Measurements from ENCODE around the gene HSD17B3.
"Not testable (repeated sequence)": the region's sequence is repeated elsewhere in the genome, so short reads cannot be mapped to it uniquely, and the experiment has no call there.

HSD17B3 gene

DNA sequence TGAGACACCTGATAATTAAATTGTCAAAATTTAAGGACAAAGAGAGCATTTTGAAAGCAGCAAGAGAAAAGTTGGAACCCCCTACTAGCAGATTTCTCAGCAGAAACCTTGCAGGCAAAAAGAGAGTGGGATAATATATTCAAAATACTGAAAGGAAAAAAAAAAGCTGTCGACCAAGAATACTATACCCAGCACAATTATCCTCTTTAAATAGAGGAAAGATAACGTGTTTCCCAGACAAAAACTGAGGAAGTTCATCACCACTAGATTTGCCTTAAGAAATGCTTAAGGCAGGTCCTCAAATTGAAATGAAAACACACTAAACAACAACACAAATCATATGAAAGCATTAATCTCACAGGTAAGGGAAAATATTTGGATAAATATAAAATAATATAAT lies 27.0 kb downstream of the HSD17B3 start:
- no peaks in the 10 kb centered on the region for H3K4me1 Mint-ChIP-seq (ENCODE audit: low read depth)
- no peak overlapping the region for H3K27ac Mint-ChIP-seq
- H3K9me3 Mint-ChIP-seq (ENCODE audit: low read depth): peaks cover 22% of the 10 kb centered on the region

DNA sequence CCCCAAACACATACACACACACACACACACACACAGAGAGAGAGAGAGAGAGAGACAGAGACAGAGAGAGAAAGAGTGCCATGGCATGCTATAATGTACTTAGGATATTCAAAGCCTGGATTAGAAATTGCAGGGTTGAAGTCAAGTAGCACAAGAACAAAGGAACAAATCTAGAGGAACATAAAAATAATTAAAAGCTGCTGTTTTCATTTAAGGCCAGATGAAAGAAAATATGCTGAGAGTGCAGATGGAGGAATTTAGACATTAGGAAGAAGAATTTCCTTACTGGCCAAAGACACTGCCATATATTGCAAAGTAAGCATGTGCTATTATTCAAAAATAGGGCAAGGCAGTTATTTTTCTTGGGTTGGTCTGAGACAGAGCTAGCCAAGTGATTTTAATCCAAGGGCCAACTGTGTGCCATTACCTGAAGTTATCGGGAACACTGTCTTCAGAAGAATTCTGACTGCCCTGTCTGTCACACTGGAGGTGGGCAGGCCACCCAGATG lies 31.7 kb downstream of the HSD17B3 start:
- no peak overlapping the region for H3K27ac Mint-ChIP-seq
- H3K9me3 Mint-ChIP-seq (ENCODE audit: low read depth): peaks cover 16% of the 10 kb centered on the region
- peaks cover 5% of the 10 kb centered on the region for H3K36me3 Mint-ChIP-seq
- no peak overlapping the region for H3K4me3 Mint-ChIP-seq
- peaks cover 2% of the 10 kb centered on the region for H3K27me3 Mint-ChIP-seq
- no peaks in the 10 kb centered on the region for H3K4me1 Mint-ChIP-seq (ENCODE audit: low read depth)

More for the DNA sequence above, 27.0 kb downstream of the HSD17B3 start:
- Mint-ChIP-seq H3K36me3 (peaks cover 5% of the 10 kb centered on the region), H3K4me3 (no peak overlapping the region), H3K27me3 (no peaks in the 10 kb centered on the region)

DNA sequence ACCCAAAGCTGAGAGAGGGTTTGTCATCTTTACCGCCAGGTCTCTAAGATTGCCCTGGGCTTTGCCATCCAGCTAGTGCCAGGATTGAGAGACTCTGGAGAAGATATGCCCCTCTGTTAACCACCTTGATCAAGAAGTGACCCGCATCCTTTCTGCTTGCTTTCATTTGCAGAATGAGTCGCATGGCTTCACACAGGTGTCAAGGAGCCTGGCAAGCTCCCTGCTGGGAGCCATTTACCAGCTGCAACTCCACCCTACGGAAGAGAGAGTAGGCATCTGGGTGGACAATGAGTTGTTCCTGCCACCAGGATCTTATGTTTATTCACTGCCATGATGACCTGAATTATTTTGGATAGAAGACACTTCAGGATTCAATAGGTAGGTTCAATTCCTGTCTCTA lies 43.0 kb downstream of the HSD17B3 start:
- Mint-ChIP-seq H3K27me3 (peaks cover 18% of the 10 kb centered on the region), H3K9me3 (ENCODE audit: low read depth) (no peaks in the 10 kb centered on the region), H3K27ac (no peak overlapping the region), H3K4me1 (ENCODE audit: low read depth) (peaks cover 5% of the 10 kb centered on the region), H3K4me3 (no peak overlapping the region), H3K36me3 (peaks cover 2% of the 10 kb centered on the region)

DNA sequence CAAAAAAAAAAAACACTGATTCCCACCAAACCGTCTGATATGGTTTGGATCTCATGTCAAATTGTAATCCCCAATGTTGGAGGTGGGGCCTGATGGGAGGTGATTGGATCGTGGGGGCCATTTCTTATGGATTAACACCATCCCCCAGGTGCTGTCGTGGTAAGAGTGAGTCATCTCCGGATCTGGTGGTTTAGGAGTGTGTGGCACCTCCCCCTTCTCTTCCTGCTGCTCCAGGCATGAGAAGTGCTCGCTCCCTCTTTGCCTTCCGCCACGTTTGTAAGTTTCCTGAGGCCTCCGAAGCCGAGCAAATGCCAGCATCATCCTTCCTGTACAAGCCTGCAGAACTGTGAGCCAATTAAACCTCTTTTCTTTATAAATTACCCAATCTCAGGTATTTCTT lies 45.2 kb downstream of the HSD17B3 start:
- Mint-ChIP-seq H3K4me1 (ENCODE audit: low read depth) (peaks cover 5% of the 10 kb centered on the region), H3K27ac (no peak overlapping the region), H3K36me3 (peaks cover 2% of the 10 kb centered on the region), H3K9me3 (ENCODE audit: low read depth) (no peaks in the 10 kb centered on the region), H3K4me3 (no peak overlapping the region), H3K27me3 (peaks cover 13% of the 10 kb centered on the region)

DNA sequence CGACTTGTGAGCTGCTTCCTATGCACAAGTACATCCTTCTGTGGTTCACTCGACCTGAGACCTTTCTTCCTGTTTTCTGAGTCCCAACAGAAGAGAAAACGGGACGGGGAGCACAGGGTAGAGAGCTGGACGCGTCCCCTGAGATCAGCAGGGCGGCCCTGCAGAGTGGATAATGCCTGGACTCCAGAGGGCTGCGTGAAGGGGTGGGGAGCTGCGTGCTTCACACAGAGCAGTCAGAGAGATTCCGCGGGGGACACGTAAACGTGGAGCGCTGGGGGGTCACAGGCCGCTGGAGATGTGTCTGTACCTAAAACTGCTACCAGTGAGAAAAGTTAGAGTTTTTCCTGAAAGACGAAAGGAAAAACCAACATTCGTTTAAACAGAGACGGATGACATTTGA lies 46.3 kb downstream of the HSD17B3 start:
- peaks cover 12% of the 10 kb centered on the region for H3K27me3 Mint-ChIP-seq
- no peak overlapping the region for H3K4me3 Mint-ChIP-seq

DNA sequence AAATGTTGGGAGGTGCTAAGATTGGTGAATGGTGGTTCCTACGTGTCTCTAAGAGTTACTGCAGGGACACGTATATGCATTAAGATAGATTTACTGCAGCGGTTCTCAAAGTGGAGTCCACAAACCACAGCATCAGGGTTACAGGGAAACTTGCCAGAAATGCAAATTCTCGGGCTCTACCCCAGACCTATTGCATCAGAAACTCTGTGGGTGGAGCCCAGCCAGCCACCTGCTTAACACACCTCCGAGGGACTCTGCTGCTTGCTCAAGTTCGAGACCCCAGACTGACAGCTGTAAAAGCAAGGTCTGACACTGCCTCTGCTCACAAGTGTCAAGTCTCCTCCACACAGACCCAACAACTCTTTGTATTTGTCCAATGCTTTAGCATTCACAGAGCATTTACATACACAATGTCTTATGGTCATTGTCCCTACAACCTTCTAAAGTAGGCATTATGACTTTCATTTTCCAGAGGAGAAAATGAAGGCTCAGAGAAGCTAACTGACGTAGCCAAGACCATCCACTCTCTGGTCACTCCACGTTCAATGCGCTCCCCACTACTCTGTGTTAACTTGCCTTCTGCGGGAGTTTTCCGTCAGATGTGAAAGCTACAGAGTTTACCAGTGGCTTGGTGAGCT lies 48.8 kb downstream of the HSD17B3 start:
- Mint-ChIP-seq H3K9me3 (ENCODE audit: low read depth) (no peaks in the 10 kb centered on the region), H3K36me3 (no peaks in the 10 kb centered on the region), H3K27me3 (peaks cover 8% of the 10 kb centered on the region), H3K4me3 (no peak overlapping the region), H3K27ac (no peak overlapping the region), H3K4me1 (ENCODE audit: low read depth) (peaks cover 5% of the 10 kb centered on the region)

More for the DNA sequence above, 46.3 kb downstream of the HSD17B3 start:
- Mint-ChIP-seq H3K27ac (no peak overlapping the region), H3K9me3 (ENCODE audit: low read depth) (no peaks in the 10 kb centered on the region), H3K36me3 (peaks cover 2% of the 10 kb centered on the region), H3K4me1 (ENCODE audit: low read depth) (peaks cover 5% of the 10 kb centered on the region)

DNA sequence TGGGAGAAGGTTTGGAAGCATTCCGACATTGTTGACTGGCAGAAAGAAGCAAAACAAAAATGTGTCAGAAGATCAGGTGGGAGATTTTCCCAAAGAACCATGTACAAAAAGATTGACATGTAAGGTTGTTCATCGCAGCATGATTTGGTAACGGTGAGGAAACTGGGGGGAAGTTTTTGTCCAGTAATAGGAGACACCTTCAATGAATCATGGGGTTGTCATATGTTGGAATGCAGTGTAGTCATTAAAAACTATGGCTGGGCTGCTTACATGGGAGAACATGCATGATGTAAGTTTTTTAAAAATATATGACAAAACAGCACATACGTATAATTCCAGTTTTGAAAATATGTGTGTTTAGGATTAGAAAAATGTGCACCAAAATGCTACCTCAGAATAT lies 50.5 kb downstream of the HSD17B3 start:
- Mint-ChIP-seq H3K4me3 (no peak overlapping the region), H3K9me3 (ENCODE audit: low read depth) (no peaks in the 10 kb centered on the region), H3K27ac (no peak overlapping the region), H3K27me3 (peaks cover 8% of the 10 kb centered on the region), H3K4me1 (ENCODE audit: low read depth) (no peaks in the 10 kb centered on the region), H3K36me3 (no peaks in the 10 kb centered on the region)

DNA sequence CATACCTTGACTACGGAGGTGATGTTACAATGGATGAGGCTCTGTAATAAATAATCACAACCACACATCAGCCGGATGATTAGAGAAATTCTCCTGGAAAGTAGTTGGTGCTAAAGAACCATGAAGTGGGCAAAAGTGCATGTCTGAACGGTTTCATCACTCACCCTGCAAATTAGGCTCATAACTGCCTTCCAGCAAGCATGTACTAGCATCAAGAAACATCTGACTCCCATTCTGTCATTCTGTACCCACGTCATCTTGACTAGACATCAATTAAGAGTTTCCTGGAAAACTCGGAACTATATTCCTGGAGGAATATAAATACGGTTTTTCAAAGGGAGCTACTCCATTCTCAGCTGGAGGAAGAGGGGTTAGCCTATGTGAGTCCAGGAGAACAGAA lies 52.2 kb downstream of the HSD17B3 start:
- peaks cover 5% of the 10 kb centered on the region for H3K27me3 Mint-ChIP-seq
- no peaks in the 10 kb centered on the region for H3K36me3 Mint-ChIP-seq
- H3K4me1 Mint-ChIP-seq (ENCODE audit: low read depth): no peaks in the 10 kb centered on the region
- H3K9me3 Mint-ChIP-seq (ENCODE audit: low read depth): no peaks in the 10 kb centered on the region
- no peak overlapping the region for H3K27ac Mint-ChIP-seq
- no peak overlapping the region for H3K4me3 Mint-ChIP-seq

DNA sequence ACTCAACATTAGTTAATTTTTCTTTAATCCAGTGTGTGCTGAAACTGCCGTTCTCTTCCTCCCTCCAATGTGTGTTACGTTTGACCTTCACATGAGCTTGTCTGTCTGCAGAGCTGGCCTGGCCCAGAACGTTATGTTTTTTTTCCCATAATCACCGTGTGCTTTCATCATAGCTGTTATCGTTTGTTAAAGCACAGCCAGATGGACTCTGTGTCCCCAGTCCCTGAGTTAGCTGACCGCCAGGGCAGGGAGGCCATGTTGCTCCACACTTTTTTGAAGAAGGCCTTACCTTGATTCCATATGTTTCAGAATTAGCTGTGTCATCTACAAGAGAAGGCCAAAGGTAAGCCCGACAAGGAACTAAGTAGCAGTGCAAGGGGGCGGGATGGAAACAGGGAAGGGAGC lies 55.7 kb downstream of the HSD17B3 start:
- Mint-ChIP-seq H3K27ac (no peak overlapping the region), H3K4me3 (no peak overlapping the region), H3K27me3 (peaks cover 9% of the 10 kb centered on the region), H3K4me1 (ENCODE audit: low read depth) (peaks cover 5% of the 10 kb centered on the region), H3K36me3 (no peaks in the 10 kb centered on the region), H3K9me3 (ENCODE audit: low read depth) (no peaks in the 10 kb centered on the region)

DNA sequence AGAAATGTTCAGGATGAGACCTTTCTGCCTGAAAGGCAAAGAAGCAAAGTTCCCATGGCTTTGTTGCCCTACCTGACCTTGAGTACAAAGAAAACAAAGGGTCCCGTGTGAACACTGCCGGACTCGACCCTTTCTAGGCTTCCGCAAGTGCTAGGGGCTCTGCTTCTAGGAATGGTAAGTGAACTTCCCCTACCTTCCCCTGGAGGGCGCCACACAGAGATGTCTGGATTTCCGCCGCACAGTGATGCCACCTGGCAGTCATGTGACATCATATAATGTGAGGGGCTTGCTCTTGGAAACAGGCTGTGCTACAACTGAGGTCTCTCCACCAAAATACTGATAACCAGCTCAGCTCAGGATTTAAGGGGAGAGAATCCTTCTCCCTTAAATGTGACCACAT lies 56.6 kb downstream of the HSD17B3 start:
- Mint-ChIP-seq H3K27me3 (peaks cover 6% of the 10 kb centered on the region), H3K36me3 (no peaks in the 10 kb centered on the region), H3K4me1 (ENCODE audit: low read depth) (peaks cover 13% of the 10 kb centered on the region), H3K4me3 (no peak overlapping the region), H3K9me3 (ENCODE audit: low read depth) (no peaks in the 10 kb centered on the region), H3K27ac (no peak overlapping the region)

DNA sequence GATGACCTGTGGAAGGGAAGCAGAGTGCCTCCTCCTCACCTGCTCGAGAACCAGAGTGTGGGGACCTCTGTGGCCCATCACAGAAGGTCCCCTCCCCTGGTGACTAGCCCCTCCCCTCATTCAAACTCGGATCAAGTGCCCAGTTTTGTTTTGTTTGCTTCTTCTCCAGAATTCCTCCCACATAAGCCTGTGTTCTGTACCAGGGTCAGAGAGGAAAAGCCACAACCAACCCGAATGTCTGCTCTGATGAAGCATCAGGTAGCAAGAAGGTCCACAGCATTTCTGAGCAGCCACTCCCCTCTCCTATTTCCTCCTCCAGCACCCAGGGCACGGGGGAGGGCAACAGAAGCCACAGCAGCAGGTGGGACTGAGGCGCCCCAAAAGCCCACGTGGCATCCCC lies 58.2 kb downstream of the HSD17B3 start:
- H3K9me3 Mint-ChIP-seq (ENCODE audit: low read depth): no peaks in the 10 kb centered on the region
- peaks cover 13% of the 10 kb centered on the region for H3K4me1 Mint-ChIP-seq (ENCODE audit: low read depth)
- no peak overlapping the region for H3K4me3 Mint-ChIP-seq
- no peaks in the 10 kb centered on the region for H3K36me3 Mint-ChIP-seq
- H3K27me3 Mint-ChIP-seq: peaks cover 8% of the 10 kb centered on the region
- no peak overlapping the region for H3K27ac Mint-ChIP-seq

DNA sequence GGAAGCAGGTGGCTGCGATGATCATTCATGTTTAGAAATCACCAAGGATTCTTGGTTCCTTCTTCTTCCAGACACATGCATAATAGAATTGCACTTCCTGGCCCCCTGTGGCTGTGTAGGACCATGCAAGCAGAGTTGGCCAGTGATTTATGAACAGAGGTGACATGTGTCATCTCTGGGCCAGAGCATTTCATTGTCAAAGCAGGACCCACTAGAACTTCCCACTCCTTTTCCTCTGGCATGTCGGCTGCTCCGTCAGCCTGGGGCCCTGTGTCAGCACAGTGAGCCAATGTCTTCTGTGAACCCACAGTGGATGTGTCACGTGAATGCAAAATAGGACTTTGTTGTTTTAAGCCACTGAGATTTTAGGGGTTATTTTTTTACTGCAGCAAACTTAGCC lies 59.2 kb downstream of the HSD17B3 start:
- Mint-ChIP-seq H3K9me3 (ENCODE audit: low read depth) (no peaks in the 10 kb centered on the region), H3K36me3 (no peaks in the 10 kb centered on the region), H3K4me3 (no peak overlapping the region), H3K27ac (no peak overlapping the region), H3K4me1 (ENCODE audit: low read depth) (peaks cover 13% of the 10 kb centered on the region), H3K27me3 (peaks cover 8% of the 10 kb centered on the region)

DNA sequence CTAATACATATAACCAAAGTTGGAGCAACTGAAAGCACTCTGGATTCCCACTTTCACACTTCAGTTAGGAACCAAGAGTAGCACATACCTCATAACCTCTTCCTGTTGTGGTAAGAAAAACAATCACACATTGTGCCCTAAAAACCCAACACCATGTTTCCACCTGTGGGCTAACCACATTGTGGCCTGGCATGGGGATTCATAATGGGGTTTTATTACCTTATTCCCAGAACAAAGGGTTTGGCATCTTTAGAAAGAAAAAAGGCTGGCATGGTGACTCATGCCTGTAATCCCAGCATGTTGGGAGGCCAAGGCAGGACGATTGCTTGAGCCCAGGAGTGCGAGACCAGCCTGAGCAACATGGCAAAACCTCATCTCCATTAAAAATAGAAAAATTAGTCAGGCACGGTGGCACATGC lies 60.6 kb downstream of the HSD17B3 start:
- H3K4me3 Mint-ChIP-seq: no peak overlapping the region
- H3K36me3 Mint-ChIP-seq: no peaks in the 10 kb centered on the region
- H3K27me3 Mint-ChIP-seq: peaks cover 18% of the 10 kb centered on the region
- H3K4me1 Mint-ChIP-seq (ENCODE audit: low read depth): peaks cover 13% of the 10 kb centered on the region
- no peaks in the 10 kb centered on the region for H3K9me3 Mint-ChIP-seq (ENCODE audit: low read depth)
- peak overlapping the region; percentile 50 for H3K27ac Mint-ChIP-seq

DNA sequence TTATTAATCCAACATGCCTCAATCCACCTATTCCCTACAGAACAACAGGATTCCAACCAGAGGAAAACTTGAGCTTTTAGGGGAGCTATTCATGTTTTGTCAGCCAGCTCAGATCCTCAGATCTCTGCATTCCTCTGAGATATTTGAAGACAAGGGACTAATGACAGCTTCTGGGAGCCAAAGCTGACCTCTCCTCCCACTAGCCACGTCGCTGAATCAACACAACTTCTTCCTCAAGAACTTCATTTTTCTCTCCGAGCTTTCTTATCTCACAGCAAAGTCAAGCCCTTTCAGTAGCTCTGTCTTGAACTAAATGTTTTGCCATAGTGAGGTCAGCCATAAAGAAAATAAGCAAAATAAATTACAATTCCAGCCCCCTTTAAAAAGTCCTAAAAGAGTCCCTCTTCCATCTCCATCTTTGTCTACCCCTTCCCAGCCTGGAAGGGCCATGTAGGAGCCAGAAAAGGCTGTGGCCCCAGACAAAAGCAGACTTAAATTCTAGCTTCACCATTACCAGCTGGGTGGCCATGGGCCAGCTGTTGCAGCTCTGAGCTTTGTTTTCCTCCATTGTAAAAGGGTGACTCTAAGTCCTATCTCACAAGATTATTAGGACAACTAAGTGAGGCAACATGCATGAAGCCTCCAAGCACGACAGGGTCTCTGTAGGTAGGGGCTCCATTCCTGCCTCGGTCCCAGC lies 65.0 kb downstream of the HSD17B3 start:
- no peaks in the 10 kb centered on the region for H3K36me3 Mint-ChIP-seq
- peaks cover 23% of the 10 kb centered on the region for H3K27me3 Mint-ChIP-seq
- H3K4me1 Mint-ChIP-seq (ENCODE audit: low read depth): peaks cover 13% of the 10 kb centered on the region
- no peaks in the 10 kb centered on the region for H3K9me3 Mint-ChIP-seq (ENCODE audit: low read depth)
- H3K27ac Mint-ChIP-seq: no peak overlapping the region
- H3K4me3 Mint-ChIP-seq: no peak overlapping the region

DNA sequence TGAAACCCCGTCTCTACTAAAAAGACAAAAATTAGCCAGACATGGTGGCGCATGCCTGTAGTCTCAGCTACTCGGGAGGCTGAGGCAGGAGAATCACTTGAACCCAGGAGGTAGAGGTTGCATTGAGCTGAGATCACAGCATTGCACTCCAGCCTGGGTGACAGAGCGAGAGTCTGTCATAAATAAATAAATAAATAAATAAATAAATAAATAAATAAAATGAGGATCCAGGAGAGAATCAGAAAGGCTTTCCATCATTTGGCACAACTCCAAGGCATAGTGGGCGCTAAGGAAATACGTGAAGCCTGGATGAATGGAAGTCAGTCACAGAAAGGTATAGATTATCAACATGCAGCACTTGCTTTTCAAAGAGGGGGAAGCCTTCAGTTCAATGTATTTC lies 65.6 kb downstream of the HSD17B3 start:
- peaks cover 25% of the 10 kb centered on the region for H3K27me3 Mint-ChIP-seq
- H3K4me1 Mint-ChIP-seq (ENCODE audit: low read depth); H3K9me3 Mint-ChIP-seq (ENCODE audit: low read depth); H3K4me3 Mint-ChIP-seq; H3K36me3 Mint-ChIP-seq; H3K27ac Mint-ChIP-seq: not testable (repeated sequence)

All from activated naive CD8-positive, alpha-beta T cell (primary cell).